GM12878 (cell line): ENCODE measurements around the gene RERG. TPM values are rescaled to one million over a fixed set of nuclear protein-coding genes. Genes with fewer than 3 reads are reported as not detected.

ENCODE experiments used
- ATAC-seq: fragments of 200-7000 bp; cut with Tn5 transposase; 3 replicates; pipeline ENCODE4 v1.9.1; 2020; ENCODE audit warnings: mild to moderate bottlenecking, moderate library complexity
- BruUV-seq: library from RNA; stranded (reverse); fragments of 400-500 nt; replicated peaks from 2 replicates; lab custom pipeline; 2021; lab: Mats Ljungman, UMichigan
- CTCF ChIA-PET: fragments of 300-600 bp; sonication (Branson Sonifier 250); formaldehyde crosslinking; extraction: SDS; loops from one replicate; lab custom pipeline; 2021; ENCODE audit warnings: inconsistent platforms; lab: Yijun Ruan, JAX
- POLR2A ChIA-PET: fragments of 350-600 bp; formaldehyde crosslinking; extraction: SDS; loops from one replicate; lab custom pipeline; 2021; ENCODE audit warnings: inconsistent platforms; lab: Charles Lee
- RAD21 ChIA-PET: fragments of 300-600 bp; sonication (Branson Sonifier 250); formaldehyde crosslinking; loops from one replicate; lab custom pipeline; 2023; ENCODE audit warnings: antibody characterized with exemption; ENCODE audit not compliant: unreplicated experiment; lab: Charles Lee
- SMC1A ChIA-PET: fragments of 300-600 bp; sonication (Branson Sonifier 250); formaldehyde crosslinking; loops from one replicate; lab custom pipeline; 2023; ENCODE audit not compliant: unreplicated experiment, uncharacterized antibody; lab: Charles Lee
- DNase-seq: peaks from one replicate; pipeline ENCODE4 v3.0.0-alpha.2; 2011; ENCODE audit warnings: low read depth, low spot score
- FAIRE-seq: peaks from 3 replicates; lab custom pipeline; 2011; peaks lifted over from hg19 to GRCh38; lab: Jason Lieb, UNC
- H2AFZ ChIP-seq: 2 replicates; pipeline ENCODE4 v1.6.0; 2011; ENCODE audit warnings: low read depth, low read length, control low read depth; ENCODE audit not compliant: control insufficient read depth
- H3K27ac ChIP-seq: 2 replicates; pipeline ENCODE4 v1.5.1; 2011; ENCODE audit warnings: control low read depth; ENCODE audit not compliant: control insufficient read depth, insufficient read depth
- H3K27me3 ChIP-seq, 2 experiments: replicated peaks in 1 of 2; 2 replicates each; pipeline versions ENCODE4 v1.6.0 to v1.6.1; 2011; ENCODE audit warnings: low read length in 1 of 2; ENCODE audit not compliant: control insufficient read depth in 2 of 2, insufficient read depth in 2 of 2
- H3K36me3 ChIP-seq, 2 experiments: 2 replicates each; pipeline ENCODE4 v1.5.1; 2011; ENCODE audit warnings: low read length in 1 of 2; ENCODE audit not compliant: control insufficient read depth in 2 of 2, insufficient read depth in 2 of 2
- H3K4me1 ChIP-seq: 2 replicates; pipeline ENCODE4 v1.6.1; 2011; ENCODE audit warnings: mild to moderate bottlenecking, low read length, moderate library complexity, mixed read lengths; ENCODE audit not compliant: control insufficient read depth, insufficient read depth
- H3K4me2 ChIP-seq: 2 replicates; pipeline ENCODE4 v1.6.0; 2011; ENCODE audit warnings: control low read depth; ENCODE audit not compliant: control insufficient read depth, insufficient read depth
- H3K4me3 ChIP-seq: fragments of 200-600 bp; sonication (generic); 2 replicates; pipeline ENCODE4 v1.5.1; 2016
- H3K79me2 ChIP-seq: 2 replicates; pipeline ENCODE4 v1.6.0; 2011; ENCODE audit warnings: low read length; ENCODE audit not compliant: control insufficient read depth, insufficient read depth
- H3K9ac ChIP-seq: 2 replicates; pipeline ENCODE4 v1.8.0; 2011; ENCODE audit warnings: low read length, control low read depth, mixed read lengths; ENCODE audit not compliant: control insufficient read depth, insufficient read depth
- H3K9me3 ChIP-seq: replicated peaks from 3 replicates; pipeline ENCODE4 v1.5.1; 2011; ENCODE audit warnings: mild to moderate bottlenecking, low read length; ENCODE audit not compliant: control insufficient read depth, insufficient read depth
- H4K20me1 ChIP-seq: 2 replicates; pipeline ENCODE4 v1.6.0; 2011; ENCODE audit not compliant: control insufficient read depth, insufficient read depth
- FOXK2 ChIP-seq: fragments of 450-650 bp; IDR thresholded peaks from 2 replicates; pipeline ENCODE4 v1.6.1; 2017; ENCODE audit warnings: mild to moderate bottlenecking, moderate library complexity
- GATAD2B ChIP-seq: fragments of 450-650 bp; conservative IDR thresholded peaks from 2 replicates; pipeline ENCODE4 v1.6.1; 2017; ENCODE audit warnings: low read depth, mild to moderate bottlenecking, moderate library complexity
- SREBF2 ChIP-seq: IDR thresholded peaks from 2 replicates; pipeline ENCODE4 v1.6.1; 2012; ENCODE audit warnings: mild to moderate bottlenecking, low read length
- STAT1 ChIP-seq: fragments of 450-650 bp; conservative IDR thresholded peaks from 2 replicates; pipeline ENCODE4 v1.6.1; 2014; ENCODE audit warnings: antibody characterized with exemption, mild to moderate bottlenecking
- TAF1 ChIP-seq: IDR thresholded peaks from 2 replicates; pipeline ENCODE4 v1.6.1; 2011; ENCODE audit warnings: mild to moderate bottlenecking, low read depth, low read length, borderline replicate concordance
- TCF7 ChIP-seq: IDR thresholded peaks from 2 replicates; pipeline ENCODE4 v1.6.1; 2014; ENCODE audit warnings: antibody characterized with exemption, borderline replicate concordance
- WRNIP1 ChIP-seq: IDR thresholded peaks from 2 replicates; pipeline ENCODE4 v1.6.1; 2011; ENCODE audit warnings: low read depth, low read length, improper control_type of control experiment, borderline replicate concordance
- ZNF24 ChIP-seq: fragments of 450-650 bp; IDR thresholded peaks from 2 replicates; pipeline ENCODE4 v1.6.1; 2017; ENCODE audit warnings: antibody characterized with exemption, mild to moderate bottlenecking
- WGBS: methylation state at CpG from one replicate; pipeline ENCODE4 v1.1.6; 2016; ENCODE audit warnings: low lambda C conversion rate; ENCODE audit not compliant: insufficient replicate concordance, insufficient coverage; ENCODE audit errors: missing lambda C conversion rate; 5-methylcytosine and 5-hydroxymethylcytosine counted together
- in situ Hi-C: fragments of 300-500 bp; cut with MboI; formaldehyde crosslinking; loops from 9 replicates; pipeline ENCODE4 v1.14.3; 2018; ENCODE audit warnings: mixed read lengths
- intact Hi-C: fragments of 100-400 bp; cut with micrococcal nuclease; formaldehyde crosslinking; loops from one replicate; pipeline ENCODE4 v1.14.2; 2022; ENCODE audit not compliant: unreplicated experiment
- polyA plus RNA-seq, 11 experiments: library from polyadenylated mRNA; depleted of rRNA in 4 of 11; unstranded in 6 of 11; stranded (reverse) in 5 of 11; fragments of >200 nt; fragmentation: Nextera tagmentation in 4 of 11; fragmentation: Illumina TruSeq in 1 of 11; extraction: Ambion mirVana in 4 of 11; extraction: Trizol in 1 of 11; gene quantifications; 1 replicate in 1 of 11; 2 replicates in 10 of 11; pipeline versions ENCODE4 v1.2.1 to v1.2.3, GENCODE V29; 2011 to 2016; ENCODE audit warnings: inconsistent platforms in 2 of 11, missing spikeins in 2 of 11, low read depth in 1 of 11
- total RNA-seq, 4 experiments: library from RNA; depleted of rRNA in 3 of 4; stranded (reverse); fragments of >200 nt in 3 of 4; fragmentation: Illumina TruSeq in 1 of 4; extraction: Trizol in 1 of 4; gene quantifications; 2 replicates each; pipeline versions ENCODE4 v1.2.1 to v1.2.3, GENCODE V29; 2013 to 2021
- TF ChIP-seq, protein P1 (sequence below): fragments of 450-650 bp; IDR thresholded peaks from 2 replicates; pipeline ENCODE4 v1.6.1; 2014; ENCODE audit warnings: mild to moderate bottlenecking
- TF ChIP-seq, protein P2 (sequence below): fragments of 150-350 bp; IDR thresholded peaks from 2 replicates; pipeline ENCODE4 v1.6.1; 2016; ENCODE audit warnings: low read depth, low read length
- TF ChIP-seq, protein P3 (sequence below): fragments of 450-650 bp; IDR thresholded peaks from 2 replicates; pipeline ENCODE4 v1.6.1; 2018; ENCODE audit warnings: borderline replicate concordance, mild to moderate bottlenecking; ENCODE audit not compliant: partially characterized antibody
- TF ChIP-seq, protein P4 (sequence below): fragments of 450-650 bp; IDR thresholded peaks from 2 replicates; pipeline ENCODE4 v1.6.1; 2017; ENCODE audit warnings: low read depth, mild to moderate bottlenecking, moderate library complexity
- TF ChIP-seq, protein P5 (sequence below): fragments of 450-650 bp; IDR thresholded peaks from 2 replicates; pipeline ENCODE4 v1.6.1; 2017; ENCODE audit warnings: antibody characterized with exemption, mild to moderate bottlenecking, moderate library complexity

Gene RERG
- total and polyA plus RNA-seq, 10 of the 15 experiments (the other 5 are each of a cell fraction or from before 2014, with no cell fraction given) = 0.03 to 5.3 (median 0.05) TPM; not detected in 5

DNA sequence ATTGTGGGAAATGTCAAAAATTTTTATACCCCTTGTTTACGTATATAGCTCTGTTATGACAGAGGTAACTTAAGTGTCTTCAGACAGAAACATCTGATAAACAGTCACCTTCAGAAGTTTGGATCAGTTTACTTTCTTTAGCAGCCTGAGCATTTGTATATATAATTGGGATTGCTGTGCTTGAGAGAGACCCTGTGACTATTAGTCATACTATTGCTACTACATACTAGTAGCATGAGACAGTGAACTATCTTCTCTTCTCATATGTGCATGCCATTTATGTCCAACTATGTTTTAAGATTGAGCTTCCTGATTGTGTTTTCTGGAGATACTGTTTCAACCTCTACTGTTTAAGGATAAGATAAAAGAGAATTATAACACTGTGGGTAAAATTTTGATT, 146.9 kb downstream of the RERG start:
- H2AFZ ChIP-seq = no peak overlapping the region
- H3K27ac ChIP-seq = no peak overlapping the region
- ChIA-PET CTCF (no interaction called here), SMC1A (no interaction called here), POLR2A (no interaction called here), RAD21 (no interaction called here)
- no peaks in the 10 kb centered on the region for H3K4me1 ChIP-seq
- H3K4me3 ChIP-seq = no peak overlapping the region
- no peak overlapping the region for H3K4me2 ChIP-seq
- intact Hi-C loops = no loop called here
- H3K27me3 ChIP-seq = no peaks in the 10 kb centered on the region
- BruUV-seq = no TSS peak
- DNase-seq (no peak), ATAC-seq (no peak), FAIRE-seq (no peak)
- no peaks in the 10 kb centered on the region for H3K36me3 ChIP-seq
- H4K20me1 ChIP-seq = no peaks in the 10 kb centered on the region
- in situ Hi-C loops = no loop called here
- no peak overlapping the region for H3K9ac ChIP-seq
- 45% methylated on average over 1 of the region's 1 CpG for WGBS
- no peaks in the 10 kb centered on the region for H3K9me3 ChIP-seq
- no peaks in the 10 kb centered on the region for H3K79me2 ChIP-seq
- TF ChIP-seq ZNF24 (no peak), GATAD2B (no peak), TCF7 (no peak), WRNIP1 (no peak), SREBF2 (no peak), FOXK2 (no peak), STAT1 (no peak), TAF1 (no peak)
- TF ChIP-seq, protein P1, sequence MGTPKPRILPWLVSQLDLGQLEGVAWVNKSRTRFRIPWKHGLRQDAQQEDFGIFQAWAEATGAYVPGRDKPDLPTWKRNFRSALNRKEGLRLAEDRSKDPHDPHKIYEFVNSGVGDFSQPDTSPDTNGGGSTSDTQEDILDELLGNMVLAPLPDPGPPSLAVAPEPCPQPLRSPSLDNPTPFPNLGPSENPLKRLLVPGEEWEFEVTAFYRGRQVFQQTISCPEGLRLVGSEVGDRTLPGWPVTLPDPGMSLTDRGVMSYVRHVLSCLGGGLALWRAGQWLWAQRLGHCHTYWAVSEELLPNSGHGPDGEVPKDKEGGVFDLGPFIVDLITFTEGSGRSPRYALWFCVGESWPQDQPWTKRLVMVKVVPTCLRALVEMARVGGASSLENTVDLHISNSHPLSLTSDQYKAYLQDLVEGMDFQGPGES = no peak
- TF ChIP-seq, protein P2, sequence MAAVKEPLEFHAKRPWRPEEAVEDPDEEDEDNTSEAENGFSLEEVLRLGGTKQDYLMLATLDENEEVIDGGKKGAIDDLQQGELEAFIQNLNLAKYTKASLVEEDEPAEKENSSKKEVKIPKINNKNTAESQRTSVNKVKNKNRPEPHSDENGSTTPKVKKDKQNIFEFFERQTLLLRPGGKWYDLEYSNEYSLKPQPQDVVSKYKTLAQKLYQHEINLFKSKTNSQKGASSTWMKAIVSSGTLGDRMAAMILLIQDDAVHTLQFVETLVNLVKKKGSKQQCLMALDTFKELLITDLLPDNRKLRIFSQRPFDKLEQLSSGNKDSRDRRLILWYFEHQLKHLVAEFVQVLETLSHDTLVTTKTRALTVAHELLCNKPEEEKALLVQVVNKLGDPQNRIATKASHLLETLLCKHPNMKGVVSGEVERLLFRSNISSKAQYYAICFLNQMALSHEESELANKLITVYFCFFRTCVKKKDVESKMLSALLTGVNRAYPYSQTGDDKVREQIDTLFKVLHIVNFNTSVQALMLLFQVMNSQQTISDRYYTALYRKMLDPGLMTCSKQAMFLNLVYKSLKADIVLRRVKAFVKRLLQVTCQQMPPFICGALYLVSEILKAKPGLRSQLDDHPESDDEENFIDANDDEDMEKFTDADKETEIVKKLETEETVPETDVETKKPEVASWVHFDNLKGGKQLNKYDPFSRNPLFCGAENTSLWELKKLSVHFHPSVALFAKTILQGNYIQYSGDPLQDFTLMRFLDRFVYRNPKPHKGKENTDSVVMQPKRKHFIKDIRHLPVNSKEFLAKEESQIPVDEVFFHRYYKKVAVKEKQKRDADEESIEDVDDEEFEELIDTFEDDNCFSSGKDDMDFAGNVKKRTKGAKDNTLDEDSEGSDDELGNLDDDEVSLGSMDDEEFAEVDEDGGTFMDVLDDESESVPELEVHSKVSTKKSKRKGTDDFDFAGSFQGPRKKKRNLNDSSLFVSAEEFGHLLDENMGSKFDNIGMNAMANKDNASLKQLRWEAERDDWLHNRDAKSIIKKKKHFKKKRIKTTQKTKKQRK = no peak
- TF ChIP-seq, protein P3, sequence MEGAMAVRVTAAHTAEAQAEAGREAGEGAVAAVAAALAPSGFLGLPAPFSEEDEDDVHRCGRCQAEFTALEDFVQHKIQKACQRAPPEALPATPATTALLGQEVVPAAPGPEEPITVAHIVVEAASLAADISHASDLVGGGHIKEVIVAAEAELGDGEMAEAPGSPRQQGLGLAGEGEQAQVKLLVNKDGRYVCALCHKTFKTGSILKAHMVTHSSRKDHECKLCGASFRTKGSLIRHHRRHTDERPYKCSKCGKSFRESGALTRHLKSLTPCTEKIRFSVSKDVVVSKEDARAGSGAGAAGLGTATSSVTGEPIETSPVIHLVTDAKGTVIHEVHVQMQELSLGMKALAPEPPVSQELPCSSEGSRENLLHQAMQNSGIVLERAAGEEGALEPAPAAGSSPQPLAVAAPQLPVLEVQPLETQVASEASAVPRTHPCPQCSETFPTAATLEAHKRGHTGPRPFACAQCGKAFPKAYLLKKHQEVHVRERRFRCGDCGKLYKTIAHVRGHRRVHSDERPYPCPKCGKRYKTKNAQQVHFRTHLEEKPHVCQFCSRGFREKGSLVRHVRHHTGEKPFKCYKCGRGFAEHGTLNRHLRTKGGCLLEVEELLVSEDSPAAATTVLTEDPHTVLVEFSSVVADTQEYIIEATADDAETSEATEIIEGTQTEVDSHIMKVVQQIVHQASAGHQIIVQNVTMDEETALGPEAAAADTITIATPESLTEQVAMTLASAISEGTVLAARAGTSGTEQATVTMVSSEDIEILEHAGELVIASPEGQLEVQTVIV = no peak
- TF ChIP-seq, protein P4, sequence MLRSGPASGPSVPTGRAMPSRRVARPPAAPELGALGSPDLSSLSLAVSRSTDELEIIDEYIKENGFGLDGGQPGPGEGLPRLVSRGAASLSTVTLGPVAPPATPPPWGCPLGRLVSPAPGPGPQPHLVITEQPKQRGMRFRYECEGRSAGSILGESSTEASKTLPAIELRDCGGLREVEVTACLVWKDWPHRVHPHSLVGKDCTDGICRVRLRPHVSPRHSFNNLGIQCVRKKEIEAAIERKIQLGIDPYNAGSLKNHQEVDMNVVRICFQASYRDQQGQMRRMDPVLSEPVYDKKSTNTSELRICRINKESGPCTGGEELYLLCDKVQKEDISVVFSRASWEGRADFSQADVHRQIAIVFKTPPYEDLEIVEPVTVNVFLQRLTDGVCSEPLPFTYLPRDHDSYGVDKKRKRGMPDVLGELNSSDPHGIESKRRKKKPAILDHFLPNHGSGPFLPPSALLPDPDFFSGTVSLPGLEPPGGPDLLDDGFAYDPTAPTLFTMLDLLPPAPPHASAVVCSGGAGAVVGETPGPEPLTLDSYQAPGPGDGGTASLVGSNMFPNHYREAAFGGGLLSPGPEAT = no peak
- TF ChIP-seq, protein P5, sequence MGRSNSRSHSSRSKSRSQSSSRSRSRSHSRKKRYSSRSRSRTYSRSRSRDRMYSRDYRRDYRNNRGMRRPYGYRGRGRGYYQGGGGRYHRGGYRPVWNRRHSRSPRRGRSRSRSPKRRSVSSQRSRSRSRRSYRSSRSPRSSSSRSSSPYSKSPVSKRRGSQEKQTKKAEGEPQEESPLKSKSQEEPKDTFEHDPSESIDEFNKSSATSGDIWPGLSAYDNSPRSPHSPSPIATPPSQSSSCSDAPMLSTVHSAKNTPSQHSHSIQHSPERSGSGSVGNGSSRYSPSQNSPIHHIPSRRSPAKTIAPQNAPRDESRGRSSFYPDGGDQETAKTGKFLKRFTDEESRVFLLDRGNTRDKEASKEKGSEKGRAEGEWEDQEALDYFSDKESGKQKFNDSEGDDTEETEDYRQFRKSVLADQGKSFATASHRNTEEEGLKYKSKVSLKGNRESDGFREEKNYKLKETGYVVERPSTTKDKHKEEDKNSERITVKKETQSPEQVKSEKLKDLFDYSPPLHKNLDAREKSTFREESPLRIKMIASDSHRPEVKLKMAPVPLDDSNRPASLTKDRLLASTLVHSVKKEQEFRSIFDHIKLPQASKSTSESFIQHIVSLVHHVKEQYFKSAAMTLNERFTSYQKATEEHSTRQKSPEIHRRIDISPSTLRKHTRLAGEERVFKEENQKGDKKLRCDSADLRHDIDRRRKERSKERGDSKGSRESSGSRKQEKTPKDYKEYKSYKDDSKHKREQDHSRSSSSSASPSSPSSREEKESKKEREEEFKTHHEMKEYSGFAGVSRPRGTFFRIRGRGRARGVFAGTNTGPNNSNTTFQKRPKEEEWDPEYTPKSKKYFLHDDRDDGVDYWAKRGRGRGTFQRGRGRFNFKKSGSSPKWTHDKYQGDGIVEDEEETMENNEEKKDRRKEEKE = no peak
